A673 (cell line): ENCODE measurements around the gene C3orf38.
"Not testable (repeated sequence)": the region's sequence is repeated elsewhere in the genome, so short reads cannot be mapped to it uniquely, and the experiment has no call there.

Experiments used
- CTCF ChIP-seq: fragments of 300-800, 200-600 bp; sonication (generic); conservative IDR thresholded peaks from 2 replicates; pipeline ENCODE4 v1.5.1; 2017; ENCODE audit warnings: low read depth, mild to moderate bottlenecking, antibody characterized with exemption, low read length, moderate library complexity, mixed read lengths
- EZH2 ChIP-seq: fragments of 200-600 bp; sonication (generic); IDR thresholded peaks from 2 replicates; pipeline ENCODE4 v1.6.1; 2017; ENCODE audit warnings: borderline replicate concordance, low read depth, mild to moderate bottlenecking, mixed read lengths, antibody characterized with exemption, low read length; ENCODE audit not compliant: poor library complexity, severe bottlenecking

- TF ChIP-seq CTCF, EZH2: not testable (repeated sequence)
These were observed 31.2 kb upstream of the C3orf38 start for GRCh38 chr3:88118603-88119002.
